ENCODE data around the gene LYRM2.

- TF ChIP-seq POLR2A (IDR thresholded peaks at IDR 0.05) (no peak), CTCF (IDR thresholded peaks at IDR 0.05) (no peak)
These were observed 42.1 kb downstream of the LYRM2 start for GRCh38 chr6:89596484-89596883.
